H1 (cell line): ENCODE data around the gene COPS2. TPM values are rescaled to one million over a fixed set of nuclear protein-coding genes. Genes with fewer than 3 reads are reported as not detected.

Source experiments
- ASH2L ChIP-seq: fragments of 200-600, 300-600 bp; sonication (generic); IDR thresholded peaks from one replicate; pipeline ENCODE4 v1.7.1; 2017; ENCODE audit warnings: low read length
- ATF3 ChIP-seq: IDR thresholded peaks from 2 replicates; pipeline ENCODE4 v1.6.1; 2011; ENCODE audit warnings: low read depth, mild to moderate bottlenecking, low read length; ENCODE audit not compliant: insufficient read depth
- CREB1 ChIP-seq: IDR thresholded peaks from 2 replicates; pipeline ENCODE4 v1.6.1; 2012; ENCODE audit warnings: inconsistent platforms
- JUND ChIP-seq: IDR thresholded peaks from 2 replicates; pipeline ENCODE4 v1.6.1; 2011; ENCODE audit warnings: mild to moderate bottlenecking, improper control_type of control experiment, low read length
- PHF8 ChIP-seq: fragments of 200-600 bp; sonication (generic); conservative IDR thresholded peaks from 2 replicates; pipeline ENCODE4 v1.7.1; 2012; ENCODE audit warnings: low read depth, mild to moderate bottlenecking, inconsistent platforms, low read length, moderate library complexity
- RXRA ChIP-seq: IDR thresholded peaks from 2 replicates; pipeline ENCODE4 v1.6.1; 2011; ENCODE audit warnings: low read depth, mild to moderate bottlenecking, low read length, moderate library complexity; ENCODE audit not compliant: insufficient read depth
- SAP30 ChIP-seq: fragments of 300-600 bp; sonication (generic); IDR thresholded peaks from 2 replicates; pipeline ENCODE4 v1.7.1; 2012; ENCODE audit warnings: low read length, moderate library complexity, mild to moderate bottlenecking, inconsistent platforms; ENCODE audit not compliant: insufficient read depth, insufficient replicate concordance
- TCF12 ChIP-seq: IDR thresholded peaks from 2 replicates; pipeline ENCODE4 v1.6.1; 2011; ENCODE audit warnings: low read depth, mild to moderate bottlenecking, low read length
- polyA plus RNA-seq, 7 experiments: library from polyadenylated mRNA; depleted of rRNA in 3 of 7; stranded (reverse) in 5 of 7; unstranded in 2 of 7; fragments of >200 nt in 5 of 7; fragments of 200-250 nt in 2 of 7; gene quantifications; 1 replicate in 5 of 7; 2 replicates in 1 of 7; 4 replicates in 1 of 7; pipeline versions ENCODE4 v1.2.1 to v1.2.3, GENCODE V29; 2011 to 2013; ENCODE audit warnings: missing spikeins in 2 of 7, mixed read lengths in 2 of 7
- total RNA-seq: library from RNA; stranded (reverse); fragmentation: NEBNext Ultra II Directional; extraction: Animal tissue kit (Norgen Biotek cat#: 25700); gene quantifications from 2 replicates; pipeline ENCODE4 v1.2.1, GENCODE V29; 2021
- TF ChIP-seq, protein P1 (sequence below): IDR thresholded peaks from 2 replicates; pipeline ENCODE4 v1.6.1; 2012; ENCODE audit warnings: inconsistent platforms
- TF ChIP-seq, protein P2 (sequence below): IDR thresholded peaks from 2 replicates; pipeline ENCODE4 v1.6.1; 2012; ENCODE audit warnings: inconsistent platforms

COPS2 gene
- total and polyA plus RNA-seq, 2 of the 8 experiments (the other 6 are each of a cell fraction or from before 2014, with no cell fraction given), result 17.7 to 85.1 TPM

DNA sequence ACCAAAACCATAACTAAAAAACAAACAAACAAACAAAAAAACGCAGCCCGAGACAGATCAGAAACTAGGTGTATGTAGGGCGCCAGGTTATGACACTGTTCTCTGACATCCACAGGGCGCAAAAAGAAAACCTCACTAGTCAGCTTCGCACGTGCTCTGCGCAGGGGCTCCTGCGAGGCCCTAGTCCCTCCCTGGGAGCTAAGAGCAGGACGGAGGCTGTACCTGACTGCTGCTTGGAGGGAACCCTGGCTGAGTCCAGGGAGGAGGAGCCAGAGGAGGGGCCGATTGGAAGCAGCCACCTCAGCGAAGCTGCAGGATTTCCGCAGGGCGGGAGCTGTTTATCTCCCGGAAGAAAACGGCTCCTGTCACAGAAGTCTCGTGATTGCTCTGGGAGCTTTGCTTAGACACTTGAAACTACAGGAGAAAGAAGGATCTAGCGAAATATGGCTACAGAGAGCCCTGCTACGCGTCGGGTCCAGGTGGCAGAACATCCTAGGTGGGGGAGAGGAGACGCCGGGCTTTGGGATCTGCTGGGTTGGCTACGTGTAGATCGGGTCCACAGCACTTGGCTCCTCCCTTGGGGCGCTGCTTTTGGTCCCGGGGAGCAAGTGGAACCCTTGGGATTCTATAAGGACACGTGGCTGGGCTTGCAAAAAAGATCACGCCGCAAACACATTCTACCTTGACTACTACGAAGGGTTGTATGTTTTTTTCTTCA, 14.6 kb upstream of the COPS2 start, which contains the start of gene GALK2 (continued):
- TF ChIP-seq ASH2L (no peak), JUND (no peak), PHF8 (peak; percentile 52; the same call in 1 of the 2 replicates), RXRA (no peak), SAP30 (peak; percentile 46), TCF12 (0 out of 2 replicates have a peak, but pooled peaks have one; percentile 6), ATF3 (peak; percentile 55; the same call in 1 of the 2 replicates), CREB1 (peak; percentile 98)
- TF ChIP-seq, protein P1, sequence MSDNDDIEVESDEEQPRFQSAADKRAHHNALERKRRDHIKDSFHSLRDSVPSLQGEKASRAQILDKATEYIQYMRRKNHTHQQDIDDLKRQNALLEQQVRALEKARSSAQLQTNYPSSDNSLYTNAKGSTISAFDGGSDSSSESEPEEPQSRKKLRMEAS, result peak; percentile 99
- TF ChIP-seq, protein P2, sequence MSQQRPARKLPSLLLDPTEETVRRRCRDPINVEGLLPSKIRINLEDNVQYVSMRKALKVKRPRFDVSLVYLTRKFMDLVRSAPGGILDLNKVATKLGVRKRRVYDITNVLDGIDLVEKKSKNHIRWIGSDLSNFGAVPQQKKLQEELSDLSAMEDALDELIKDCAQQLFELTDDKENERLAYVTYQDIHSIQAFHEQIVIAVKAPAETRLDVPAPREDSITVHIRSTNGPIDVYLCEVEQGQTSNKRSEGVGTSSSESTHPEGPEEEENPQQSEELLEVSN, result peak; percentile 99
